Right atrium auricular region (tissue), 2 donors: ENCODE results near the gene TCF12. TPM values are rescaled to one million over a fixed set of nuclear protein-coding genes. Genes with fewer than 3 reads are reported as not detected.

ENCODE experiments used
- DNase-seq: peaks from one replicate; pipeline ENCODE4 v3.0.0-alpha.2; 2019; ENCODE audit warnings: low spot score
- H3K27ac ChIP-seq, 2 donors: fragments of 200-600 bp; sonication (generic); 1 replicate in 1 of 2; 2 replicates in 1 of 2; pipeline ENCODE4 v1.5.1; 2016 to 2019
- H3K27me3 ChIP-seq, 2 donors: fragments of 200-600 bp; sonication (generic); one replicate each; pipeline versions ENCODE4 v1.5.1 to v1.6.0; 2017 to 2019
- H3K36me3 ChIP-seq: fragments of 200-600 bp; sonication (generic); one replicate; pipeline ENCODE4 v1.5.1; 2016
- H3K4me1 ChIP-seq, 2 donors: fragments of 200-600 bp; sonication (generic); one replicate each; pipeline versions ENCODE4 v1.5.1 to v1.6.0; 2017 to 2019
- H3K4me3 ChIP-seq, 2 donors: fragments of 200-600 bp; sonication (generic); 1 replicate in 1 of 2; 2 replicates in 1 of 2; pipeline ENCODE4 v1.5.1; 2017 to 2019; ENCODE audit warnings: mild to moderate bottlenecking in 1 of 2, moderate library complexity in 1 of 2
- H3K9me3 ChIP-seq, 2 donors: fragments of 200-600 bp; sonication (generic); one replicate each; pipeline ENCODE4 v1.5.1; 2019
- CTCF ChIP-seq, 2 donors: fragments of 200-600 bp; sonication (generic); IDR thresholded peaks; one replicate each; pipeline ENCODE4 v1.5.1; 2019; ENCODE audit warnings: antibody characterized with exemption in 2 of 2
- total RNA-seq, 2 donors: library from RNA; depleted of rRNA; stranded (reverse); fragments of >200 nt; gene quantifications; one replicate each; pipeline ENCODE4 v1.1.0, GENCODE V29; 2016

TCF12 gene
- total RNA-seq, 2 donors from 2014 or later: 35.2 to 40.0 TPM

DNA sequence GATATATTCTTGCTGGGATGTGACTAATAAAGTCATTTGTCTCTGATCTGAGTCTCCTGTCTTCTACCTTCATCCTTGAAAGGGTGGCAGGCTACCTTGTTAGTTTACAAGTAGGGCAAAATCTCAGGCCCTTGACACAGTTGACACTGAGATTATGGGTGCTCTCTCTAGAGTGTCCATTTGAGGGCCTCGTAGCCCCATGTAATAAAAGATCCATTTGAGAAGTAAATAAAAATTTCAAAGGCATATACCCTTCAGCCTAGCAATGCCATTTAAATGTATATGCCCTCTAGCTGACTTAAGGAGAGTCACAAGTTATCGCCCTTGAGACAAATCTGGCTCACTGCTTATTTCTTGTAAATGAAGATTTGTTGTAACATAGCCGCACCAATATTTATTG is 98.6 kb downstream of the TCF12 start:
- H3K9me3 ChIP-seq: no peaks in the 10 kb centered on the region
- no peaks in the 10 kb centered on the region for H3K36me3 ChIP-seq
- no peak for TF ChIP-seq CTCF (IDR thresholded peaks at IDR 0.05)
- no peak for DNase-seq
- H3K27ac ChIP-seq: no peak overlapping the region
- peaks cover 0 to 12% of the 10 kb centered on the region in 2 donors for H3K4me1 ChIP-seq
- H3K27me3 ChIP-seq: no peaks in the 10 kb centered on the region
- H3K4me3 ChIP-seq: no peak overlapping the region

DNA sequence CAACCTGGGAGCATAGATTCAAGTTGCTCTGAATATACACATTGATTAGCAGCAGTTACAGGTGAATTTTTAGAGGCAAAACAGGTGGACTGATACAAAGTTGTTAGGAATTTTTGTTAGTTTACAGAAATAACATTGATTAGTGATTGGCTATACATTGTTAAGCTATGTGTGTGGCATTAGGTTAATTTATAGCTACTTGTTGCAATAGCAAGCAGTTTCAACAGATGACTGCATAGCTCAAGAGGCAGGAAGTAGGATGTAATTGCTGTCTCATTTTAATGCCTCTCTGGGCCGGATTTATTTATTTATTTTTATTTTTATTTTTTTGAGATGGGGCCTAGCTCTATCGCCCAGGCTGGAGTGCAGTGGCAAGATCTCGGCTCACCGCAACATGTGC is 99.7 kb downstream of the TCF12 start:
- Histone ChIP-seq H3K4me1 (peaks cover 0 to 12% of the 10 kb centered on the region in 2 donors), H3K4me3 (no peak overlapping the region), H3K36me3 (no peaks in the 10 kb centered on the region), H3K9me3 (no peaks in the 10 kb centered on the region), H3K27me3 (no peaks in the 10 kb centered on the region), H3K27ac (no peak overlapping the region)
- DNase-seq: no peak
- no peak for TF ChIP-seq CTCF (IDR thresholded peaks at IDR 0.05)

- H3K27ac ChIP-seq: peak overlapping the region; percentile 34 to 50
- no peak for DNase-seq
- no peaks in the 10 kb centered on the region for H3K27me3 ChIP-seq
- no peaks in the 10 kb centered on the region for H3K36me3 ChIP-seq
- no peak overlapping the region for H3K4me3 ChIP-seq
- TF ChIP-seq CTCF (IDR thresholded peaks at IDR 0.05): no peak
- H3K4me1 ChIP-seq: peaks cover 0 to 12% of the 10 kb centered on the region in 2 donors
- H3K9me3 ChIP-seq: no peaks in the 10 kb centered on the region
Measured at GRCh38 chr15:57019496-57020160, 101.2 kb downstream of the TCF12 start.

- H3K4me3 ChIP-seq: no peak overlapping the region
- H3K27me3 ChIP-seq: no peaks in the 10 kb centered on the region
- peaks cover 0 to 10% of the 10 kb centered on the region in 2 donors for H3K4me1 ChIP-seq
- H3K9me3 ChIP-seq: no peaks in the 10 kb centered on the region
- DNase-seq: no peak
- H3K27ac ChIP-seq: no peak overlapping the region
- TF ChIP-seq CTCF (IDR thresholded peaks at IDR 0.05): no peak
- H3K36me3 ChIP-seq: no peaks in the 10 kb centered on the region
Measured at GRCh38 chr15:57025264-57025926, 107.0 kb downstream of the TCF12 start.

GRCh38 chr15:57026016-57026592 is 107.7 kb downstream of the TCF12 start:
- Histone ChIP-seq H3K27ac (no peak overlapping the region), H3K36me3 (no peaks in the 10 kb centered on the region), H3K9me3 (no peaks in the 10 kb centered on the region), H3K4me3 (no peak overlapping the region), H3K27me3 (no peaks in the 10 kb centered on the region), H3K4me1 (peaks cover 0 to 14% of the 10 kb centered on the region in 2 donors)
- DNase-seq: no peak
- TF ChIP-seq CTCF (IDR thresholded peaks at IDR 0.05): no peak
